Kidney (tissue), 14 donors: Measurements from ENCODE around the gene PRR33. TPM values are rescaled to one million over a fixed set of nuclear protein-coding genes. Genes with fewer than 3 reads are reported as not detected.

Source experiments
- DNase-seq, 5 donors: peaks; one replicate each; pipeline ENCODE4 v3.0.0-alpha.2; 2013 to 2020
- FAIRE-seq: peaks from 2 replicates; lab custom pipeline; 2012; peaks lifted over from hg19 to GRCh38; lab: Jason Lieb, UNC
- H3K27ac ChIP-seq, 2 donors: one replicate each; pipeline ENCODE4 v1.7.0; 2013; ENCODE audit warnings: low read depth in 2 of 2, low read length in 2 of 2, inconsistent platforms in 1 of 2
- H3K27me3 ChIP-seq: one replicate; pipeline ENCODE4 v1.7.1; 2013; ENCODE audit warnings: low read length, inconsistent platforms; ENCODE audit not compliant: control insufficient read depth, insufficient read depth
- H3K36me3 ChIP-seq, 3 donors: one replicate each; pipeline versions ENCODE4 v1.7.0 to v1.7.1; 2013; ENCODE audit warnings: low read length in 3 of 3, control low read depth in 1 of 3, inconsistent platforms in 1 of 3; ENCODE audit not compliant: insufficient read depth in 3 of 3, control insufficient read depth in 2 of 3
- H3K4me1 ChIP-seq, 3 donors: one replicate each; pipeline versions ENCODE4 v1.7.0 to v1.7.1; 2013; ENCODE audit warnings: low read length in 3 of 3, inconsistent platforms in 1 of 3, low read depth in 1 of 3; ENCODE audit not compliant: control insufficient read depth in 2 of 3, insufficient read depth in 2 of 3
- H3K4me3 ChIP-seq, 3 donors: one replicate each; pipeline versions ENCODE4 v1.7.0 to v1.8.1; 2013; ENCODE audit warnings: low read length in 3 of 3, control low read depth in 1 of 3, inconsistent platforms in 1 of 3
- H3K9ac ChIP-seq, 3 donors: one replicate each; pipeline versions ENCODE4 v1.7.0 to v1.7.1; 2013; ENCODE audit warnings: low read length in 3 of 3, control low read depth in 1 of 3, inconsistent platforms in 1 of 3
- H3K9me3 ChIP-seq, 3 donors: one replicate each; pipeline versions ENCODE4 v1.7.0 to v1.7.1; 2013; ENCODE audit warnings: low read length in 3 of 3, control low read depth in 1 of 3, inconsistent platforms in 1 of 3; ENCODE audit not compliant: control insufficient read depth in 2 of 3, insufficient read depth in 1 of 3
- CTCF ChIP-seq: IDR thresholded peaks from 3 replicates; pipeline ENCODE4 v1.5.1; 2012; ENCODE audit warnings: mild to moderate bottlenecking, moderate library complexity, borderline replicate concordance; ENCODE audit not compliant: insufficient read depth; ENCODE audit errors: extremely low read depth
- intact Hi-C: fragments of 100-400 bp; cut with DNase I; formaldehyde crosslinking; loops from one replicate; pipeline ENCODE4 v1.11.1; 2022
- polyA plus RNA-seq: library from polyadenylated mRNA; stranded (reverse); fragments of 350-450 nt; fragmentation: Illumina TruSeq; extraction: RNeasy Lipid Tissue Mini Kit (QIAGEN cat#74804); gene quantifications from one replicate; pipeline ENCODE4 v1.2.3, GENCODE V29; 2014; ENCODE audit warnings: low read depth, low replicate concordance; ENCODE audit not compliant: insufficient read depth
- total RNA-seq: library from RNA; stranded (reverse); fragmentation: NEBNext Ultra II Directional; extraction: Animal tissue kit (Norgen Biotek cat#: 25700); gene quantifications from one replicate; pipeline ENCODE4 v1.2.1, GENCODE V29; 2021
- donor health status: control.
- donor health status: control.
- donor health status: control.
- donor health status: control.
- donor health status: control.
- donor health status: DM: yes; HTN: yes; CAD: no.
- donor health status: Normal renal cell carcinoma (clear cell type).

Gene PRR33
- total and polyA plus RNA-seq, 2 donors from 2014 or later = not detected

GRCh38 chr11:1866776-1867175, 24.9 kb downstream of the PRR33 start:
- Histone ChIP-seq H3K9ac (no peak overlapping the region), H3K4me3 (no peak overlapping the region), H3K27me3 (no peaks in the 10 kb centered on the region), H3K4me1 (peaks cover 0 to 17% (median 0%) of the 10 kb centered on the region in 3 donors), H3K36me3 (no peaks in the 10 kb centered on the region), H3K9me3 (no peaks in the 10 kb centered on the region), H3K27ac (no peak overlapping the region)
- intact Hi-C loops = no loop called here
- no peak for FAIRE-seq
- peak in 1 of 5 donors; percentile 69 for DNase-seq
- no peak for TF ChIP-seq CTCF

- intact Hi-C loops = no loop called here
- DNase-seq = peak in 1 of 5 donors; percentile 60
- no peak for FAIRE-seq
- Histone ChIP-seq H3K27me3 (no peaks in the 10 kb centered on the region), H3K36me3 (no peaks in the 10 kb centered on the region), H3K27ac (no peak overlapping the region), H3K4me1 (peaks cover 0 to 17% (median 0%) of the 10 kb centered on the region in 3 donors), H3K4me3 (no peak overlapping the region), H3K9ac (no peak overlapping the region), H3K9me3 (no peaks in the 10 kb centered on the region)
- no peak for TF ChIP-seq CTCF
Measured at GRCh38 chr11:1866226-1866625, 25.5 kb downstream of the PRR33 start.

- H3K27me3 ChIP-seq = no peaks in the 10 kb centered on the region
- peaks cover 0 to 17% (median 0%) of the 10 kb centered on the region in 3 donors for H3K4me1 ChIP-seq
- TF ChIP-seq CTCF = no peak
- H3K9ac ChIP-seq = no peak overlapping the region
- FAIRE-seq (no peak), DNase-seq (peak in 3 of 5 donors; percentile 50 to 78 (median 53))
- no peak overlapping the region for H3K27ac ChIP-seq
- no peak overlapping the region for H3K4me3 ChIP-seq
- intact Hi-C loops = no loop called here
- no peaks in the 10 kb centered on the region for H3K9me3 ChIP-seq
- H3K36me3 ChIP-seq = no peaks in the 10 kb centered on the region
Measured at GRCh38 chr11:1864831-1865665, 26.6 kb downstream of the PRR33 start.
